Pulmonary artery endothelial cell (primary cell): ENCODE results near the gene SLC4A7. TPM values are rescaled to one million over a fixed set of nuclear protein-coding genes. Genes with fewer than 3 reads are reported as not detected.

Experiments used
- DNase-seq: peaks from one replicate; pipeline ENCODE4 v3.0.0-alpha.2; 2011; ENCODE audit warnings: low read depth, low spot score
- total RNA-seq: library from RNA; depleted of rRNA; stranded (reverse); fragments of >200 nt; gene quantifications from 2 replicates; pipeline ENCODE4 v1.2.3, GENCODE V29; 2014

Gene SLC4A7
- total RNA-seq, 1 donor from 2014 or later = 159 TPM

- DNase-seq = no peak
Measured at GRCh38 chr3:27326202-27326601, 158.0 kb downstream of the SLC4A7 start.

GRCh38 chr3:27325419-27325818 lies 158.8 kb downstream of the SLC4A7 start:
- no peak for DNase-seq

DNA sequence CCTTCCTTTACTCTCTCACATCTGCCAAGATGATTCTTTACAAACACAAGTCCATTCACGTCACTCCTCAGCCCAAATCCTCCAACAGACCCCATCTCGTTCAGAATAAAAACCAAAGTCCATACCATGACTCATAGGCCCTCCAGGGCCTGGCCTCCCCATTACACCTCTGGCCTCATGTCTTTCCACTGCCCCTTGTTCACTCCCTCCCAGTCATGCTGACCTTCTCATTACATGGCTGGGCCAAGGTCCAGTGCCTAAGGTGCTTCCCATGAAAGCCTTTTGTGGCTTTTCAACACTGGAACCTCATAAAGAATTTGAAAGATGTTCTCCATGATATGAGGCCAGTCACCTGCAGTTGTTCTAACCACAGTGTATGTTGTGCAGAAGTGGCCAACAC lies 159.5 kb downstream of the SLC4A7 start:
- no peak for DNase-seq

- no peak for DNase-seq
Measured at GRCh38 chr3:27323087-27323570, 161.1 kb downstream of the SLC4A7 start.

Other genes starting within 250 kb of the SLC4A7 start
- gene NEK10, start 115.0 kb downstream of the SLC4A7 start, total RNA-seq = 4.7 and 5.6 TPM in 2 replicates
- not detected in 2 replicates for gene EOMES, start 237.9 kb upstream of the SLC4A7 start, total RNA-seq